GM10266 (cell line): Measurements from ENCODE around the gene IL10RA.
A peak's percentile ranks its signal among the peaks of the same experiment; 100 is the strongest.

ENCODE experiments used
- DNase-seq: peaks from one replicate; pipeline ENCODE4 v3.0.0; 2012; ENCODE audit errors: extremely low spot score
- TF ChIP-seq, protein P1 (sequence below): IDR thresholded peaks from 2 replicates; pipeline ENCODE4 v1.5.1; 2012; ENCODE audit warnings: mild to moderate bottlenecking, low read depth; ENCODE audit not compliant: control insufficient read depth, insufficient read depth; ENCODE audit errors: missing control alignments

Gene IL10RA

DNA sequence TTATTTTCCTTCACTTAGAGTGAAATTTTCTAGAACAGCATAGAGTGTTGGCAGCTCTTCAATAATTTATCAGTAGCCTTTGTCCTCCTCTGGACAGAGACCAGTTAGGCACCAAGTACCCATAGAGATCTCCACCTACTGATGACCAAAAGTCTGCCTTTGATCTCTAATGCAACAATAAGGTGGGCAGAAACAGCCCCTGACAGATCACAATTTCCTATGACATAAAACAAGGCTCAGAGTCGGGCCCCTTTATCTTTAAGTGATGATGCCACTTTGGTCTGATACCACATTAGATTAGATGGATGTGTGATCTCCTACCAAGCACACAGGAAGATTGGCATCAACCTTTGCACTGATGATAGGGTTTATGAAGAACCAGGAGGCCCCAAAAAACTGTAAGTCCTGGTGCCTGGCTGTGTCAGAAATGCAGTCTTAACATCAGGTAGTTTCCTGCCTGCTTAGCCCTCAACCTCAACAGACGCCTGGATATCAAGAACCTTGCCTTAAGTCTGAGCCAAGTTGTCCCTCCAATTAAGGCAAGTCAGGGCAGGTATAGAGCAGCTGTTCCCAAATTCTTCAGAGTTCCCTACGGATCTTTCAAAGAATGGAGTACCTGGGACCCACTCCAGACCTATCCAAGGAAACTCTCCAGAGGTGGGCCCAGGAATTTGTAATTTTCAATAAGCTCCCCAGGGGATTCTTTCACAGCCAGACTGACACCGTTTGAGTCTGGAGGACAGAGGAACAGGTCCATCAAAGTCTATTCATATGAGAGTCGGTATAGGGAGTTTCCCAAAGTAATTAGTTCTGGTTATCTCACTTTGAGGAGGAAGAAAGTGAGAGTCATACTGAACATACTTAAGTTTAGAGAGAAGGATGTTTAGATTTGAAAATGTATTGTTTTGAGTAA is 60.1 kb downstream of the IL10RA start:
- peak; percentile 28 for DNase-seq
- TF ChIP-seq, protein P1, sequence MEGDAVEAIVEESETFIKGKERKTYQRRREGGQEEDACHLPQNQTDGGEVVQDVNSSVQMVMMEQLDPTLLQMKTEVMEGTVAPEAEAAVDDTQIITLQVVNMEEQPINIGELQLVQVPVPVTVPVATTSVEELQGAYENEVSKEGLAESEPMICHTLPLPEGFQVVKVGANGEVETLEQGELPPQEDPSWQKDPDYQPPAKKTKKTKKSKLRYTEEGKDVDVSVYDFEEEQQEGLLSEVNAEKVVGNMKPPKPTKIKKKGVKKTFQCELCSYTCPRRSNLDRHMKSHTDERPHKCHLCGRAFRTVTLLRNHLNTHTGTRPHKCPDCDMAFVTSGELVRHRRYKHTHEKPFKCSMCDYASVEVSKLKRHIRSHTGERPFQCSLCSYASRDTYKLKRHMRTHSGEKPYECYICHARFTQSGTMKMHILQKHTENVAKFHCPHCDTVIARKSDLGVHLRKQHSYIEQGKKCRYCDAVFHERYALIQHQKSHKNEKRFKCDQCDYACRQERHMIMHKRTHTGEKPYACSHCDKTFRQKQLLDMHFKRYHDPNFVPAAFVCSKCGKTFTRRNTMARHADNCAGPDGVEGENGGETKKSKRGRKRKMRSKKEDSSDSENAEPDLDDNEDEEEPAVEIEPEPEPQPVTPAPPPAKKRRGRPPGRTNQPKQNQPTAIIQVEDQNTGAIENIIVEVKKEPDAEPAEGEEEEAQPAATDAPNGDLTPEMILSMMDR: no peak

DNA sequence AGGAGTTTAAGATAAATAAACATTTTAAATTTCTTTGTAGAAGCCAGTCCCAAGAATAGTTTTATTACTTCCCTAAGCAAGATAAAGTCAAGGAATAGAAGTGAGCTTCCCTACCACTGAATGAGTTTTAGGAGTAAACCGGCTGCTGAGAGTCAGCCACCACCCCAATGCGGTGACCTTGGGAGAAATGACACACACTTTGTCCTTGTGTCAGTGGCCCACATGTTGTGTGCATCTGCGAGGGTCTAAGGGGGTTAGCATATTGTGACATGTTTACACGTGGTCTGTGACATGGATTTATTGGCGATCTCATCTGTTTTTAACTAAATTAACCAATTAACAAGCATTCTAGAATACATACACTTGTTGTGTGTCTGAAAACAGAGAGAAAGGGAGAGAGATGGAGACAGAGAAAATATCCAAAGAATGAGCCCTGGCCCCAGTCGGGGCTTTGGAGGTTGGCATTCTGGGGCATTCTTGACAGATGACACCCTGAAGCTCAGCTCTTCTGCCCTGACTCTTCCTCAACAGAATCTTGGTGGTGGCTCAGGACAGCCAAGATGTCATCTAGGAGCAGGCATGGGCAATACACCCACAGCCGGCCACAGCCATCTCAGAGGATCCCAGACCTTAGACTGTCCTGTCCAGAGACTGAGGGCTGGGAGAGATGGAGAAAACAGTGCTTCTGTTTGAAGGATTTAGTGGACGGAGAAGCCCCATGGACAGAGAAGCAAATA is 60.9 kb downstream of the IL10RA start:
- DNase-seq: no peak
- TF ChIP-seq, protein P1: no peak

DNA sequence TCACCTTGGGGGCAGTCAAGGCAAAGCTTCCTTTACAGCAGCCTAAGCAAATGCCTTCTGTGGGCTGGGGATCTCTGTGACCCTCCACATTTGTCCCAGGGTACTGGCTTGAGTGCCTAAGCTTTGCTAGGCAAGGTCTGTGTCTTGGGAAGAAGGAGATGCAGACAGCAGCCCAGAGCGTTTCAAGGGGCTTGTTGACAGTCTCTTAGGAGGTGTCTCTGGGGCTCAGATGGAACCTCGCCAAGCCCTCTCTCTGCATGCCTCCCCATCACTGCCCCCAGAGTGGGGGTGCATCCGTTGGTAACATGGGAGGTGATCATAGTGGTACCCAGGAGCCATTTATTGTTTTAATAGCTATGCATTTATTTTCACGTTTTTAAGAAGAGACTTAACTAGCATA is 61.6 kb downstream of the IL10RA start:
- DNase-seq: no peak
- TF ChIP-seq, protein P1: no peak

DNA sequence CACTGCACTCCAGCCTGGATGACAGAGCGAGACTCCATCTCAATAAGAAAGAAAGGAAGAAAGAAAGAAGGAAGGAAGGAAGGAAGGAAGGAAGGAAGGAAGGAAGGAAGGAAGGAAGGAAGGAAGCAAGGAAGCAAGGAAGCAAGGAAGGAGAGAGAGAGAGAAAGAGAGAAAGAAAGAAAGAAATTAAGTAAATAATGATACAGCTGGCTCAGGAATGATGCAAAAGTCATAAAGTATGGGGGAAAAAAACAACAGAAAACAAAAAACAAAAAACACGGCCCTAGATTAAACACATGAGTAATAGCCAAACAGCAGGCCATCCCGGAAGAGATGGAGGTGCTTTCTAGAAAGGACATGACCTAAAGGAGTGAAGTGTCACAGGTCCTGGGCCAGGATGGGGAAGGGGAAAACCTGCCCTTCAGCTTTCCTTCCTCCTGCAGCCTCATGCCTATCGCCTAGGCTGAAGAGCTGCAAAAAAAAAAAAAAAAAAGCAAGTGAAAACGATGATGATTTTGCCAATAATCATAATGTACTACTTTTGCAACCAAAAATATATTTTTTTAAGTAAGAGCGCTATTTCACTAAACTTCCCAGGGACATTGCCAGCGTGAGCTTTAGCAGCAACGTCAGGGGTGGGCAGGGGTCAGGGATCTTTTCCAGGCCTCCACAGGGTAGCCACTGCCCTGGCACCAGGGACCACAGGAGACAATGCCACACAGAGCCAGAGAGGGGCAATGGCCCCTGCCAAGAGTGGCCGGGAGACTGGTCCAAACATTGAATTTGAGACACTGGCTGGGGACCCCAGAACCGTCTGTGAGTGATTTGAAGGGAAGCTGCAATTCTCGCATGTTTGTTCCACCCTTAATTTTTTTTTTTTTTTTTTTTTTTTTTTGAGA is 62.5 kb downstream of the IL10RA start:
- TF ChIP-seq, protein P1: no peak
- no peak for DNase-seq

DNA sequence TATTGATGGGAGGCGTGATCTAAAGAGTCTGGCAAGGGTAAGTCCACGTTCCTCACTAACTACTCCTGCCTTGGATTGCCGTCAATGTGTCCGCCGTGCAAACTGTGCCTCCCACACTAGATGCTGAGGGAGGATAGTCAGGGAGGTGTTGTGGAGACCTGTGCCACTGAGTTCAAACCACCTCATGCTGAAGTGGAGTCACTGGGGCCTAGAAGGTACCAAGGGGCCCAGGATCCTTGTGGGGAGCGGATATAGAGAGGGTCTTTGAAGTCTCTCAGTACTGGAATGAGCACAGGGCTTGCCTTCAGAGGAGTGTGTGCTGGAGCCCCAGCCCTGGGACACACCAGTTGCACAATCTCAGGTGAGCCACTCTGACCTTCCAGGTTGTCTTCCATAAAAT is 63.6 kb downstream of the IL10RA start:
- no peak for DNase-seq
- TF ChIP-seq, protein P1: no peak

DNA sequence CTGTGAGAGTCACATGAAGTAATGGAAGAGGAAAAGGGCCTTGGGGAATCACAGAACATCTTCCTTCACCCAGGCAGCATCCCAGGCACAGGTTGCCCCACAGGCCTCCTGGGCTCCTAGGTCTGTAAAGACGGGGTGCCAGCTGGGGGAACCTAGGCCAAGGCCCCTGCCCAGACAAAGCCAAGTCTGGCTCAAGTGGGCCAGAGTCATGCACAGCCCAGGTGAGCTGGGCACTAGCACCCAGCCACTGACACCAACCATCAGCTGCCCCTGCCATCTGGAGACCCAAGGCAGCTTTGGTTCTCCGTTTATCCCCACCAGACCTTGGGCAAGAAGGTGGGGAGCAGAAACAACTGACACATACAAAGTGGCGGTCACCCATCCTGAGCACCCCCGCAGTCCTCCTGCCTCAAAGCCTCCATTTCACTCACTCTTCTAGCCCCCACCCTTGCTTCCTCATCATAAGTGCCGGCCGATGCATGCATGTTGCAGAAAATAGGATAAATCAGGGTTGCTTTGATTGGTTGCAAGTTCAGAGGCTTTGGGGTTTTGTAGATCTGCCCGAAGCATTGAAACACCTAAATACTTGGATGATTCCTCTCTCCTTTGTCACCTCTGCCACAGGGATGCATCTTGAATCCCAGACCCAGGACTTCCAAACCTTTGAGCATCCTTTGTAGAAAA is 64.2 kb downstream of the IL10RA start:
- TF ChIP-seq, protein P1: no peak
- DNase-seq: no peak
